Suppressor macrophage treated with lipopolysaccharide for 4 hours (primary cell): Measurements from ENCODE around the gene OR10K1.
A peak's percentile ranks its signal among the peaks of the same experiment; 100 is the strongest.

Experiments used
- DNase-seq: peaks from one replicate; pipeline ENCODE4 v3.0.0-alpha.2; 2020

OR10K1 gene, protein sequence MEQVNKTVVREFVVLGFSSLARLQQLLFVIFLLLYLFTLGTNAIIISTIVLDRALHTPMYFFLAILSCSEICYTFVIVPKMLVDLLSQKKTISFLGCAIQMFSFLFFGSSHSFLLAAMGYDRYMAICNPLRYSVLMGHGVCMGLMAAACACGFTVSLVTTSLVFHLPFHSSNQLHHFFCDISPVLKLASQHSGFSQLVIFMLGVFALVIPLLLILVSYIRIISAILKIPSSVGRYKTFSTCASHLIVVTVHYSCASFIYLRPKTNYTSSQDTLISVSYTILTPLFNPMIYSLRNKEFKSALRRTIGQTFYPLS

DNA sequence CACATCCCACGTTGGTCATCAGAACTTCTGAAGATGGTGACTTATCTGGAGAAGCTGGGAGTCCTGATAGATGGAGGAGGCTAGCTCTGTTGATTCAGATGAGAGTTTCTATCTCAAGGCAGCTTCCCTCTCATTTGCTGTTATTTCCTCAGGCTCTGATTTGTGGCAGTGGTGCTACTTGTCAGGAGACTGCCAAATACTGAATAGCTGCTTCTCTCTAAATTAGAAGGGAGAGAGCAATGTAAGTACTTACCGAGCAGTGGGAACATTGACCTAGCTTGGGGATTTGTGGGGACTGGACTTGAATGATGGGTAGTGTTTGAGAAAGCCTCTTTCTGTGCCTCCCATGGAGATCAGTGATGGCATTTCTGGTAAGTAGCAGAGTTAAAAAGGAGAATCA is at the start of gene OR10K1:
Gene OR10K1 (plus strand): TSS at position 301 of the 400 bp plus-strand sequence. CDS start 3,728 bp downstream, outside the sequence.
- no peak for DNase-seq

GRCh38 chr1:158414651-158415345 is 46.8 kb upstream of the OR10K1 start:
- no peak for DNase-seq

- peak; percentile 13 for DNase-seq
Observed at GRCh38 chr1:158417586-158417985, 44.0 kb upstream of the OR10K1 start.

GRCh38 chr1:158422212-158422611 is 39.4 kb upstream of the OR10K1 start:
- no peak for DNase-seq

DNA sequence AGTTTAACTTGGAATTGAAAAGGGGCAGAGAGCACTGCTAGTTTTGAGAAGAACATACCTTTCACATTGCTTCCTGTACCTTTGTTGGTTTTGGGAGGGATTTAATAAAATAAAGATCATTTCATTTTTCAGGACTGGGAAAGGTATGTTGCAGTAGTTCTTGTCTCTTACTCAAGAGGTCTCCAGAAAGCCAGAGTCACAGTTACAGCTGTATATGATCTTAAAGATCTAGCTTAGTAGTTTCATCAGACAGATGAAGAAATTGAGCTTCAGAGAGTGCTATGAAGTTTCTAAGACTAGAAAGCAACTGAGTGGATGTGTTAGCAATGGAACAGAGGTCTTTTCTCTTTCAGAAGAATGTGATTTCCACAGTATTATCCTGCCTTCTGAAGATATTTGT is 36.6 kb upstream of the OR10K1 start:
- DNase-seq, result no peak

GRCh38 chr1:158426137-158426536 is 35.5 kb upstream of the OR10K1 start, which contains the start of gene OR10K2:
Gene OR10K2 (minus strand): TSS chr1:158426237. CDS start chr1:158420866, 5,371 bp downstream.
- DNase-seq, result no peak

DNA sequence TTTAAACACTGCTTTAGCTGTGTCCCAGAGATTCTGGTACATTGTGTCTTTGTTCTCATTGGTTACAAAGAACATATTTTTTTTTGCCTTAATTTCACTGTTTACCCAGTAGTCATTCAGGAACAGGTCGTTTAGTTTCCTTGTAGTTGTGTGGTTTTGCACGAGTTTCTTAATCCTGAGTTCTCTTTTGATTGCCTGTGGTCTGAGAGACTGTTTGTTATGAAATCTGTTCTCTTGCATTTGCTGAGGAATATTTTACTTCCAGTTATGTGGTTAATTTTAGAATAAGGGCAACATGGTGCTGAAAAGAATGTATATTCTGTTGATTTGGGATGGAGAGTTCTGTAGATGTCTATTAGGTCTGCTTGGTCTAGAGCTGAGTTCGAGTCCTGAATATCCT is 31.5 kb upstream of the OR10K1 start:
- DNase-seq, result peak; percentile 61

DNA sequence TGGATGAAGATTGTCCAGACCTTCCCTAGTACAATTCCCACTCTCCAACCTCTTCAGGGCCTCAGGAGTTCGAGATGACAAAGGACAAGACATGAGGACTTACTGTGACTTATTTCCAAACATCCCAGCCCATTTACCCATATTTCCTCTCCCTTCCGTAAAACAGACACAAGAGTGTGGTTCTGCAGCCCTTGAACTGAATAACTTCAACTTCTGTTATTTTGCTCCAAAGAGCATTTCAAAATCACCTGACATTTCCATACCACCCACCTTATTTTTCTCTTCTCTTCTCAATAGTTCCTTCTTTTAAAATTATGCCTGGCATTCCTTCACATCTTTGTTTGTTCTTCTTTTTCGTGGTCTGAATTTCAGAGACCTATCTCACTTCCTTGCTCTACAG is 26.9 kb upstream of the OR10K1 start:
- peak; percentile 49 for DNase-seq

DNA sequence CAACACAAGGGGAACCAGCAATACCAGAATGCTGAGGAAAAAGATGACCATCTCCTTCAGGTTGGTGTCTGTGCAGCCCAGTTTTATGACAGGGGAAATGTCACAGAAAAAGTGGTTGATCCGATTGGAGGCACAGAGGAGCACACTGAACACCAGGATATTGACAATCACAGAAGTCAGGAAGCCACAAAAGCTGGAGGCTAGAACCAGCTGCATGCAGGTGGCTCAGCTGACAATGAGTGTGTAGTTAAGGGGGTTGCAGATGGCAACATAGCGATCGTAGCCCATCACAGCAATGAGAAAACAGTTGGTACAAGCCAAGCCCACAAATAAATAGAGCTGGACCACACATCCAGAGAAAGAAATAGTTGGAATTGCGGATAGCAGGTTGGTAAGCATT is 16.3 kb upstream of the OR10K1 start:
- no peak for DNase-seq

DNA sequence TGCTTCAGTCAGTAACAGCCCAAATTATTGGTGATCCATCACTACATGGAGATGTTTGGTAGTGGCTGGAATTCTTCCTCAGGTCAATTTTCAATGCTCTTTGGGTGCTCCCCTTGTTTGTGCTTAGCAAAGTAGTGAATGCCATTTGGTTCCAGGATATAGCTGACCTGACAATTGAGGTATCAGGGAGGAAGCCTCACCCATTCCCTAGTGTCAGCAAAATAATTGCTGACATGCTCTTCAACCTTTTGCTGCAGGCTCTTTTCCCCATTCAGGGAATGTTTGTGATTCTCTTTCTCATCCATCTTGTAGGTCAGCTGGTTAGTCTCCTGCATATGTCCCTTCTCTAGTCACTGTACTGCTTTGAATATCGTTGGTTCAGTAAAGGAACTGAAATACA is 7.1 kb upstream of the OR10K1 start:
- no peak for DNase-seq

GRCh38 chr1:158457246-158457645 is 4.4 kb upstream of the OR10K1 start:
- no peak for DNase-seq

- DNase-seq, result no peak
Observed at GRCh38 chr1:158458263-158458662, 3.4 kb upstream of the OR10K1 start.

DNA sequence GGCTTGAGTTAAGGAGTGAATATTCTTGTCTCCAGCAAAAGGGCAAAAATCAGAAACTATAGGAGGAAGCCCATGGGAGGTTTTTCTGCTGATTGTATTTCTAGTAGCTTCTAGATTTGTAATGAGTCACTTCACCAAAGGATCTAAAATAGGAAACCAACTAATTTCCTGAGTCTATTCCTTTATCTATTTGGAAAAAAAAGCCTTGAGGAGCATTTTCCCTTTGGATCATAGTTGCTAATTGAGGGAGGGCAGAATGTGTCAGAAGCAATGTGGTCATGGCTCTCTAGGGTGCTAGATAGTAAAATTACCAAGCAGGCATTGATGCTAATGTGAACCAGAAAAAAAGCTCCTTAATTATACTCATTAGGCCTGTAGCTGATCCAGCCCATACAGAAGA is 10.3 kb downstream of the OR10K1 start, which contains the start of gene OR10R2:
Gene OR10R2 (plus strand): TSS at position 301 of the 400 bp plus-strand sequence. CDS start 106 bp downstream, outside the sequence.
- DNase-seq, result peak; percentile 3

DNA sequence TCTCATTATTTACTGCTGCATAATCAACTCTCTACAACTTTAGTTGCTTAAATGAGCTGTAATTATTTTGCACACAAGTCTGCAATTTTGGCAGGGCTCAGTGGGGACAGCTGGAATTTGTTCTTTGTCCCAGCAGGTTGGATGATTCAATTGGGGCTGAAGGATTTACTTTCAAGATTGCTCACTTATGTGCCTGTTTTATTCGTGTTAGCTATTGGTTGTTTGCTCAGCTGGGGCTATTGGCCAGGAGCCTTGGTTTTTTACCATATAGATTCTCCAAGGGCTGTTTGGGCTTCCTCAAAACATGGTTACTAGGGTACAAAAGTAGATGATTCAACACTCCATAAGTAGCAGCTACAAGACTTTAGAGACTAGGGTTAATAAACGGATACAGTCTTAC is 23.8 kb downstream of the OR10K1 start:
- DNase-seq, result no peak

DNA sequence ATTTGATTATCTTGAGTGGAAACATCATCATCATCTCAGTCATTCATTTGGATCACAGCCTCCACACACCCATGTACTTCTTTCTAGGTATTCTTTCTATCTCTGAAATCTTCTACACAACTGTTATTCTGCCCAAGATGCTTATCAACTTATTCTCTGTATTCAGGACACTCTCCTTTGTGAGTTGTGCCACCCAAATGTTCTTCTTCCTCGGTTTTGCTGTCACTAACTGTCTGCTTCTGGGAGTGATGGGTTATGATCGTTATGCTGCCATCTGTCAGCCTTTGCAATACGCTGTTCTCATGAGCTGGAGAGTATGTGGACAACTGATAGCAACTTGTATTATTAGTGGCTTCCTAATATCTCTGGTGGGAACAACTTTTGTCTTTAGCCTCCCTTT is 29.7 kb downstream of the OR10K1 start:
- no peak for DNase-seq

GRCh38 chr1:158493054-158493453 is 31.4 kb downstream of the OR10K1 start:
- no peak for DNase-seq

DNA sequence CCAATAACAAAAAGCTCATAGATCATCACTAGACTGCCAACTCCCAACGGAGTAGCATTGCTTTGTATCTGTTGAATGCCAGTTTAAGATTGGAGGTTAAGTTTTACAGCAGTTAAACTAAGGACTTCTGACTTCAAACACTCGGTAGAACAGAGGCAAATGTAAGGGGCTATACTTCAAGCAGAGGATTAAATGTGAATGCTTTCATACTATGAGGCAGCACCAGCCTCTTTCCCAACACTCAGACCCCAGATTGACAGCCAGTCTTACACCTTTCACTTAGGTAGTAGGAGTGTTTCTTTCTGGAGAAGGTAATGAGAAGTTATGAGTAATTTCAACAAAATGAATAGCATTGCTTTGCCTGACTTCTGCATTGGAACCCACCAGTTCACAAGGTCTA is 33.2 kb downstream of the OR10K1 start:
- DNase-seq, result no peak

DNA sequence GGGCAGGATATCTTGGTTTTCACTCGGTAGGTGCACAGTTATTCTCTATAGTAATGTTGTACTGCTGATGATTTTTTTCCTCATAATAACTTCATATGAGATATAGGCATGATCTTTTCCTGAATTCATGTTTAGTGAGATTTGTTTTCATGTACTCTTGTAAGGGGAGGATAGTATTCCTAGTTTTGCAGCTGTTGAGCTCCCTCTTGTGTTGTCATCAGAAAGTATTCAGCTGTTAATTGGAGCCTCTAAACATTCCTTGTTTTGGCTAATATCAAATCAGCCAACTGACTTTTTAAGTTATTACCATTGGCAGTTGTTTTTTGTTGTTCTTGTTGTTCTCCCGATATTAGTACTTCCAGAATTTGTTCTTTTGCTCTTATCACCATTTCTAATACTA is 34.7 kb downstream of the OR10K1 start:
- peak; percentile 55 for DNase-seq

DNA sequence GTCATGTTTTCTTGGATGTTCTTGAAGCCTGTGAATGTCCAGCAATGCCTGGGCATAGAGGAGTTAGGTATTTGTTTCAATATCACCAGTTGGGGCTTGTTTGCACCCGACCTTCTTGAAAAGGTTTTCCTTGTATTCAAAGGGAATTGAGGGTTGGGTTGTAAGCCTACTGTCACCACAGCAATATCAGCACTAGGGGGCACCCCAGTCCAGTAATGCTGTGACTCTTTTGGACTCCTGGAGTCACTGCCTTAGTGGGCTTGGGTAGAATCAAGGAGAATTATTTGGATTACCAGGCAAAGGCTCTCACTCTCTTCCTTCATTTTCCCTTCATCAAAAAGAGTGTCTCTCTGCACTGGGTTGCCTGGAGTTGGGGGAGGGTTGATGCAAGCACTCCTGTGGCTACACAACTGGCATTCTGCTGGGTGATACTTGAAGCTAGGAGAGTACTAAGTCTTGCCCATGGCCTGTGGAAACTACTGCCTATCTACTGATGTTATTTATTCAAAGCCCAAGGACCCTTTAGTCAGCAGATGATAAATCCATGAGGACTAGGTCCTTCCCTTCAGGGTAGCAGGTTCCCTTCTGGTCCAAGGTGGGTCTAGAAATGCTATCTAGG is 44.8 kb downstream of the OR10K1 start:
- DNase-seq, result peak; percentile 72

- no peak for DNase-seq
Observed at GRCh38 chr1:158507511-158507910, 45.9 kb downstream of the OR10K1 start.

GRCh38 chr1:158509471-158510156 is 48.0 kb downstream of the OR10K1 start:
- no peak for DNase-seq

GRCh38 chr1:158516966-158517365 is 55.3 kb downstream of the OR10K1 start:
- no peak for DNase-seq
